B cell (primary cell): ENCODE measurements around the gene PHKA2.

ENCODE experiments used
- CTCF ChIP-seq: fragments of 200-600 bp; IDR thresholded peaks from one replicate; pipeline ENCODE4 v1.8.0; 2022; ENCODE audit warnings: antibody characterized with exemption, mild to moderate bottlenecking
- EZH2 ChIP-seq: IDR thresholded peaks from 2 replicates; pipeline ENCODE4 v1.6.1; 2012; ENCODE audit warnings: borderline replicate concordance, low read depth, mild to moderate bottlenecking, moderate library complexity, low read length; ENCODE audit not compliant: insufficient read depth, poor library complexity, severe bottlenecking

DNA sequence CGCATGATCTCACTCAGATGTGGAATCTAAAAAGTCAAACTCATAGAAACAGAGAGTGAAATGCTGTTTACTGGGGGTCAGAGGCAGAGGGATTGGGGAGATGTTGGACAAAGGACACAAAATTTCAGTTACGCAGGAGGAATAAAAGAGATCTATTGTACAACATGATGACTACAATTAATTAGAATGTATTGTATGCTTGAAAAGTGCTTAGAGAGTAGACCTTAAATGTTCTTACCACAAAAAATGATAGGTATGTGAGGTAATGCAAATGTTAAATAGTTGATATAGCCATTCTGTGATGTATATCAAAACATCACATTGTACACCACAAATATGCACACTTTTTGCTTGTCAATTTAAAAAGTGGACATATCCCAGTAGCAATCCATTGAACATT is 36.1 kb upstream of the PHKA2 start:
- TF ChIP-seq CTCF (no peak), EZH2 (no peak)
